H1 (cell line): ENCODE data around the gene YARS1. TPM values are rescaled to one million over a fixed set of nuclear protein-coding genes. Genes with fewer than 3 reads are reported as not detected.

Experiments
- CTCF ChIA-PET: fragments of 300-600 bp; sonication (Branson Sonifier 250); formaldehyde crosslinking; loops from one replicate; lab custom pipeline; 2021; ENCODE audit not compliant: partially characterized antibody; lab: Charles Lee
- POLR2A ChIA-PET: fragments of 300-600 bp; sonication (Branson Sonifier 250); formaldehyde crosslinking; loops from one replicate; lab custom pipeline; 2021; ENCODE audit warnings: inconsistent platforms; ENCODE audit not compliant: partially characterized antibody; lab: Charles Lee
- DNase-seq, 2 experiments: peaks; one replicate each; pipeline versions ENCODE4 v3.0.0 to v3.0.0-alpha.2; 2010 to 2022; ENCODE audit warnings: low spot score in 2 of 2, low read depth in 1 of 2, mixed read lengths in 1 of 2
- FAIRE-seq: peaks from 2 replicates; lab custom pipeline; 2011; peaks lifted over from hg19 to GRCh38; lab: Jason Lieb, UNC
- H2AFZ ChIP-seq: 2 replicates; pipeline ENCODE4 v1.8.1; 2012; ENCODE audit warnings: low read length, inconsistent platforms
- H2AK5ac ChIP-seq: 2 replicates; pipeline ENCODE4 v1.6.1; 2013; ENCODE audit warnings: low read depth, low read length
- H2BK120ac ChIP-seq: replicated peaks from 2 replicates; pipeline ENCODE3; 2013; ENCODE audit warnings: low read depth, low read length, inconsistent platforms
- H2BK12ac ChIP-seq: 2 replicates; pipeline ENCODE4 v1.6.1; 2013; ENCODE audit warnings: low read depth, low read length
- H2BK15ac ChIP-seq: 2 replicates; pipeline ENCODE4 v1.6.1; 2013; ENCODE audit warnings: low read length
- H2BK20ac ChIP-seq: 2 replicates; pipeline ENCODE4 v1.6.1; 2013; ENCODE audit warnings: low read length
- H2BK5ac ChIP-seq: 2 replicates; pipeline ENCODE4 v1.6.1; 2013; ENCODE audit warnings: low read depth, low read length
- H3K14ac ChIP-seq: 2 replicates; pipeline ENCODE4 v1.6.1; 2013; ENCODE audit warnings: inconsistent platforms; ENCODE audit not compliant: insufficient read length
- H3K18ac ChIP-seq: 2 replicates; pipeline ENCODE4 v1.6.1; 2013; ENCODE audit warnings: low read length; ENCODE audit errors: extremely low read depth
- H3K23ac ChIP-seq: 2 replicates; pipeline ENCODE4 v1.6.1; 2013; ENCODE audit warnings: inconsistent platforms; ENCODE audit not compliant: insufficient read length
- H3K23me2 ChIP-seq: 2 replicates; pipeline ENCODE4 v1.6.1; 2013; ENCODE audit warnings: low read depth, low read length
- H3K27ac ChIP-seq: 2 replicates; pipeline ENCODE4 v1.6.1; 2011; ENCODE audit warnings: low read depth, low read length, inconsistent platforms
- H3K27me3 ChIP-seq, 4 experiments: replicated peaks in 1 of 4; 1 replicate in 1 of 4; 2 replicates in 3 of 4; pipeline versions ENCODE4 v1.6.1 to v1.8.1; 2011 to 2013; ENCODE audit warnings: low read length in 3 of 4, mild to moderate bottlenecking in 3 of 4, inconsistent platforms in 2 of 4, mixed read lengths in 2 of 4, moderate library complexity in 1 of 4; ENCODE audit not compliant: control insufficient read depth in 3 of 4, insufficient read depth in 3 of 4; ENCODE audit errors: extremely low read depth in 1 of 4
- H3K36me3 ChIP-seq, 4 experiments: 2 replicates each; pipeline versions ENCODE4 v1.6.1 to v1.8.1; 2011 to 2013; ENCODE audit warnings: mild to moderate bottlenecking in 4 of 4, low read length in 3 of 4, moderate library complexity in 2 of 4, control low read depth in 1 of 4, inconsistent platforms in 1 of 4; ENCODE audit not compliant: insufficient read depth in 4 of 4, control insufficient read depth in 2 of 4
- H3K4ac ChIP-seq: replicated peaks from 2 replicates; pipeline ENCODE3; 2013; ENCODE audit warnings: low read length, low read depth, mixed read lengths, inconsistent platforms; ENCODE audit not compliant: insufficient read length
- H3K4me1 ChIP-seq, 4 experiments: replicated peaks in 1 of 4; 1 replicate in 1 of 4; 2 replicates in 3 of 4; pipeline versions ENCODE4 v1.6.1 to v1.8.1; 2011 to 2013; ENCODE audit warnings: low read length in 3 of 4, inconsistent platforms in 2 of 4, mixed read lengths in 1 of 4; ENCODE audit not compliant: insufficient read depth in 4 of 4, control insufficient read depth in 3 of 4
- H3K4me2 ChIP-seq, 2 experiments: 2 replicates each; pipeline versions ENCODE4 v1.6.1 to v1.8.1; 2011 to 2013; ENCODE audit warnings: low read depth in 2 of 2, low read length in 2 of 2, control low read depth in 1 of 2, inconsistent platforms in 1 of 2, mild to moderate bottlenecking in 1 of 2; ENCODE audit not compliant: insufficient read depth in 1 of 2
- H3K4me3 ChIP-seq, 4 experiments: fragments of 200-600, 300-600 bp in 1 of 4; sonication (generic), shearing (Covaris generic), sonication (Bioruptor Twin) in 1 of 4; 2 replicates each; pipeline versions ENCODE4 v1.5.1 to v1.8.1; 2011 to 2016; ENCODE audit warnings: low read length in 4 of 4, low read depth in 3 of 4, control low read depth in 2 of 4, inconsistent platforms in 2 of 4, mild to moderate bottlenecking in 2 of 4, mixed read lengths in 1 of 4, moderate library complexity in 1 of 4; ENCODE audit not compliant: insufficient read depth in 2 of 4; ENCODE audit errors: extremely low read depth in 1 of 4
- H3K56ac ChIP-seq: replicated peaks from 2 replicates; pipeline ENCODE3; 2013; ENCODE audit warnings: low read depth, mild to moderate bottlenecking, mixed read lengths, low read length, inconsistent platforms; ENCODE audit not compliant: insufficient read length
- H3K79me1 ChIP-seq: 2 replicates; pipeline ENCODE4 v1.6.1; 2013; ENCODE audit warnings: low read depth, low read length, control low read depth
- H3K79me2 ChIP-seq, 2 experiments: 2 replicates each; pipeline versions ENCODE4 v1.6.1 to v1.8.1; 2012 to 2013; ENCODE audit warnings: low read length in 2 of 2, mild to moderate bottlenecking in 2 of 2, inconsistent platforms in 1 of 2; ENCODE audit not compliant: insufficient read depth in 2 of 2, control insufficient read depth in 1 of 2
- H3K9ac ChIP-seq, 4 experiments: replicated peaks in 1 of 4; 1 replicate in 1 of 4; 2 replicates in 3 of 4; pipeline versions ENCODE4 v1.6.1 to v1.8.1; 2011 to 2013; ENCODE audit warnings: low read depth in 3 of 4, low read length in 3 of 4, control low read depth in 2 of 4, mild to moderate bottlenecking in 2 of 4, moderate library complexity in 2 of 4, inconsistent platforms in 1 of 4; ENCODE audit errors: extremely low read depth in 1 of 4
- H3K9me3 ChIP-seq, 2 experiments: 2 replicates each; pipeline versions ENCODE4 v1.6.1 to v1.8.1; 2012 to 2013; ENCODE audit warnings: mild to moderate bottlenecking in 2 of 2, moderate library complexity in 2 of 2, control low read depth in 1 of 2, inconsistent platforms in 1 of 2, low read depth in 1 of 2, low read length in 1 of 2, mixed read lengths in 1 of 2; ENCODE audit not compliant: insufficient read depth in 2 of 2
- H4K20me1 ChIP-seq, 2 experiments: replicated peaks in 1 of 2; 2 replicates each; pipeline versions ENCODE3 to v1.8.1; 2011 to 2013; ENCODE audit warnings: inconsistent platforms in 2 of 2, low read length in 2 of 2, mild to moderate bottlenecking in 1 of 2; ENCODE audit not compliant: insufficient read depth in 2 of 2, control insufficient read depth in 1 of 2
- H4K5ac ChIP-seq: 2 replicates; pipeline ENCODE4 v1.6.1; 2013; ENCODE audit warnings: low read length, low read depth, mixed read lengths, inconsistent platforms; ENCODE audit not compliant: insufficient read length
- H4K8ac ChIP-seq: 2 replicates; pipeline ENCODE4 v1.8.0; 2013; ENCODE audit warnings: mild to moderate bottlenecking, moderate library complexity, low read length, inconsistent platforms; ENCODE audit not compliant: insufficient read depth; ENCODE audit errors: extremely low read depth
- H4K91ac ChIP-seq: replicated peaks from 2 replicates; pipeline ENCODE3; 2013; ENCODE audit warnings: low read length, mixed read lengths, inconsistent platforms; ENCODE audit not compliant: insufficient read length
- CBX5 ChIP-seq: fragments of 300-800, 300-1000 bp; sonication (generic); IDR thresholded peaks from 2 replicates; pipeline ENCODE4 v1.7.1; 2016; ENCODE audit warnings: antibody characterized with exemption, low read length, low read depth
- HDAC2 ChIP-seq, 2 experiments: fragments of 300-600 bp in 1 of 2; sonication (generic) in 1 of 2; IDR thresholded peaks; 2 replicates each; pipeline ENCODE4 v1.6.1; 2011 to 2012; ENCODE audit warnings: low read depth in 2 of 2, low read length in 2 of 2, mild to moderate bottlenecking in 2 of 2, moderate library complexity in 2 of 2, borderline replicate concordance in 1 of 2, inconsistent platforms in 1 of 2
- JUND ChIP-seq: IDR thresholded peaks from 2 replicates; pipeline ENCODE4 v1.6.1; 2011; ENCODE audit warnings: mild to moderate bottlenecking, improper control_type of control experiment, low read length
- KDM1A ChIP-seq: fragments of 200-600, 300-600 bp; sonication (generic); IDR thresholded peaks from 2 replicates; pipeline ENCODE4 v1.7.1; 2016; ENCODE audit warnings: mild to moderate bottlenecking, low read length, borderline replicate concordance
- PHF8 ChIP-seq: fragments of 200-600 bp; sonication (generic); conservative IDR thresholded peaks from 2 replicates; pipeline ENCODE4 v1.7.1; 2012; ENCODE audit warnings: low read depth, mild to moderate bottlenecking, inconsistent platforms, low read length, moderate library complexity
- WGBS, 2 experiments: shearing (Covaris generic) in 1 of 2; methylation state at CpG; one replicate each; pipeline versions ENCODE4 v1.1.6 to v1.1.7; 2013 to 2015; ENCODE audit warnings: low lambda C conversion rate in 2 of 2, mixed read lengths in 2 of 2, inconsistent platforms in 1 of 2, low coverage in 1 of 2, missing lambda C conversion rate in 1 of 2; ENCODE audit not compliant: insufficient replicate concordance in 2 of 2, insufficient coverage in 1 of 2, insufficient read length in 1 of 2; ENCODE audit errors: extremely low coverage in 1 of 2, missing lambda C conversion rate in 1 of 2; 5-methylcytosine and 5-hydroxymethylcytosine counted together
- polyA plus RNA-seq, 7 experiments: library from polyadenylated mRNA; depleted of rRNA in 3 of 7; stranded (reverse) in 5 of 7; unstranded in 2 of 7; fragments of >200 nt in 5 of 7; fragments of 200-250 nt in 2 of 7; gene quantifications; 1 replicate in 5 of 7; 2 replicates in 1 of 7; 4 replicates in 1 of 7; pipeline versions ENCODE4 v1.2.1 to v1.2.3, GENCODE V29; 2011 to 2013; ENCODE audit warnings: missing spikeins in 2 of 7, mixed read lengths in 2 of 7
- total RNA-seq: library from RNA; stranded (reverse); fragmentation: NEBNext Ultra II Directional; extraction: Animal tissue kit (Norgen Biotek cat#: 25700); gene quantifications from 2 replicates; pipeline ENCODE4 v1.2.1, GENCODE V29; 2021

YARS1 gene
- total and polyA plus RNA-seq, 2 of the 8 experiments (the other 6 are each of a cell fraction or from before 2014, with no cell fraction given) = 47.1 to 226 TPM

GRCh38 chr1:32816676-32817158, 441 bp downstream of the YARS1 start:
- Histone ChIP-seq H2BK5ac (peak overlapping the region; percentile 96), H3K56ac (peak overlapping the region; percentile 93), H4K20me1 (peaks cover 4 to 5% of the 10 kb centered on the region in 2 experiments), H3K9ac (peak overlapping the region; percentile 91 to 95 (median 95)), H3K27ac (peak overlapping the region; percentile 91), H3K4ac (peak overlapping the region; percentile 2), H2BK120ac (peak overlapping the region; percentile 9), H3K27me3 (no peaks in the 10 kb centered on the region), H4K91ac (peak overlapping the region; percentile 96), H3K18ac (peak overlapping the region; percentile 76), H3K9me3 (no peaks in the 10 kb centered on the region), H3K23me2 (peaks cover 6% of the 10 kb centered on the region), H2BK12ac (peak overlapping the region; percentile 92; the same call in 1 of the 2 replicates), H2BK15ac (peak overlapping the region; percentile 96), H3K79me2 (peaks cover 18 to 88% of the 10 kb centered on the region in 2 experiments), H2AFZ (no peak overlapping the region), H2BK20ac (no peak overlapping the region), H2AK5ac (peak overlapping the region; percentile 92), H3K14ac (no peak overlapping the region), H3K79me1 (peaks cover 4% of the 10 kb centered on the region), H4K8ac (peak overlapping the region; percentile 97), H3K36me3 (peaks cover 0 to 6% (median 0%) of the 10 kb centered on the region in 4 experiments; a peak in 1 of 8 replicates), H3K4me1 (peaks cover 4 to 12% (median 9%) of the 10 kb centered on the region in 4 experiments; a peak in 6 of 7 replicates), H4K5ac (peak overlapping the region; percentile 95), H3K4me3 (peak overlapping the region; percentile 81 to 99 (median 93)), H3K4me2 (peak overlapping the region; percentile 77 to 99), H3K23ac (no peak overlapping the region)
- DNase-seq = no peak
- ChIA-PET CTCF (no interaction called here), POLR2A (interaction anchor here (0.7 to 4.1 kb wide), 37 partner anchors 9 to 422 kb away, joined by 3 to 23 read pairs (median 5); partner anchors contain the start of genes BSDC1, FNDC5, RBBP4 and ZBTB8A)
- 1% methylated on average over 15 of the region's 15 CpGs; no CpG with 5 or more reads in 1 of the 2 experiments for WGBS, 2 experiments
- TF ChIP-seq HDAC2 (IDR thresholded peaks at IDR 0.05; ENCODE audit: borderline replicate concordance in 1 of 2, low read depth in 2 of 2, low read length in 2 of 2) (0 out of 4 replicates have a peak, but pooled peaks of 1 of the 2 experiments have one; percentile 18), KDM1A (no peak), JUND (no peak), CBX5 (no peak), PHF8 (peak; percentile 43; the same call in 1 of the 2 replicates)
- no peak for FAIRE-seq
